ENCODE results near the gene TIMM13. TPM values are rescaled to one million over a fixed set of nuclear protein-coding genes. Genes with fewer than 3 reads are reported as not detected.
"Not testable (repeated sequence)": the region's sequence is repeated elsewhere in the genome, so short reads cannot be mapped to it uniquely, and the experiment has no call there.

The TIMM13 gene
- total RNA-seq, 1 donor from 2014 or later, result 20.9 TPM

GRCh38 chr19:2474232-2475017, 47.0 kb upstream of the TIMM13 start:
- H3K4me1 ChIP-seq, result peaks cover 38% of the 10 kb centered on the region
- peak overlapping the region; percentile 85 for H3K27ac ChIP-seq
- TF ChIP-seq POLR2AphosphoS5 (IDR thresholded peaks at IDR 0.05; ENCODE audit: insufficient read depth in 1 of 2, low read depth in 1 of 2), result peak in 1 of 2 donors; percentile 75
- no peak for TF ChIP-seq POLR2A (IDR thresholded peaks at IDR 0.05)
- TF ChIP-seq CTCF (IDR thresholded peaks at IDR 0.05), result peak; percentile 97
- intact Hi-C loops (cut with DNase I), result loop anchor here (1.0 to 2.0 kb wide), 2 partner anchors 105 to 136 kb away; no protein-coding TSS in a partner anchor
- H3K27me3 ChIP-seq, result no peaks in the 10 kb centered on the region
- DNase-seq (ENCODE audit: extremely low spot score in 2 of 2), result no peak
- H3K36me3 ChIP-seq, result no peaks in the 10 kb centered on the region
- H3K4me3 ChIP-seq, result peak overlapping the region; percentile 62 to 98
- H3K9me3 ChIP-seq, result no peaks in the 10 kb centered on the region

DNA sequence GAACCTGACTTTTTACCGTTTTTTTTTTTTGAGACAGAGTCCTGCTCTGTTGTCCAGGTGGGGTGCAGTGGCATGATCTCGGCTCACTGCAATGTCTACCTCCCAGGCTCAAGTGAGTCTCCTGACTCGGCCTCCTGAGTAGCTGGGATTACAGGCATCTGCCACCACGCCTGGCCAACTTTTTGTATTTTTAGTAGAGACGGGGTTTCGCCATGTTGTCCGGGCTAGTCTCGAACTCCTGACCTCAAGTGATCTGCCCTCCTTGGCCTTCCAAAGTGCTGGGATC, 42.5 kb upstream of the TIMM13 start:
- H3K4me1 ChIP-seq; H3K4me3 ChIP-seq; H3K27me3 ChIP-seq; H3K36me3 ChIP-seq; H3K9me3 ChIP-seq; DNase-seq (ENCODE audit: extremely low spot score in 2 of 2); intact Hi-C loops (cut with DNase I); H3K27ac ChIP-seq: not testable (repeated sequence)

DNA sequence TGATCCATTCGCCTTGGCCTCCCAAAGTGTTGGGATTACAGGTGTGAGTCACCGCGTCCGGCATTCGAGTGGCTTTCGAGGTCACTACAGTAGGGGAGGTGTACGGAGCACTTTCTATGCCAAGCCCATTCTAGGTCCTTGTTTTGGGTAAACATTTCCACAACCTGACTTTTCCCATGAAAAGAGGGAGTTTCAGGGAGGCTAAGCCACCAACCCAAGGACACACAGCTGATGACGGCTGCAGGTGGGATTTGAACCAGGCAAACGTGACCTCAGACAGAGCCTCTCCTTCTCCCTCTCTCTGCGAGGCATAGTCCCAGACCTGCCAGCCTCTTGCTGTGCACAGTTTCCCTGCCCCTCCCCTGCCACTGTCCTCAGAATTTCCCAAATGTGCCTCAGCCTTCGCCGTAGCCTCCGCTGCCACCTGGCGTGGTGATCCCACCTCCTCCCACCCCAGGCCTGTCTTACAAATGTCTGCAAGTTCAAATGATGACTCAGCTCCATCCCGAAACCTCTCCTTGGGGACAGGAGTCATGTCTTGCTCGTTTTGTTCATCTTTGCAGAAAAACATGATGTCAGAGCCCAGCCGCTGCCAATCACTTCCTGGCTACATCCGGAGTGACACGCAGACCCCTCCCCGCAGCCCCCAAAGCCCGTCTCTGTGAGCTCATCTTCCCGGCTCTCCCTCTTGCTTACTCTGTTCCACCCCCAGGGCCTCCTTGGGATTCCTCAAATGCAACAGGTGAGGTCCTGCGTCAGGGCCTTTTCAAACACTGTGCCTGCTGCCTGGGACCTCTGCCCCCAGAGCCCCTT, 41.9 kb upstream of the TIMM13 start:
- no peak for TF ChIP-seq POLR2A (IDR thresholded peaks at IDR 0.05)
- no peak for TF ChIP-seq CTCF (IDR thresholded peaks at IDR 0.05)
- no peak for TF ChIP-seq POLR2AphosphoS5 (IDR thresholded peaks at IDR 0.05; ENCODE audit: insufficient read depth in 1 of 2, low read depth in 1 of 2)

DNA sequence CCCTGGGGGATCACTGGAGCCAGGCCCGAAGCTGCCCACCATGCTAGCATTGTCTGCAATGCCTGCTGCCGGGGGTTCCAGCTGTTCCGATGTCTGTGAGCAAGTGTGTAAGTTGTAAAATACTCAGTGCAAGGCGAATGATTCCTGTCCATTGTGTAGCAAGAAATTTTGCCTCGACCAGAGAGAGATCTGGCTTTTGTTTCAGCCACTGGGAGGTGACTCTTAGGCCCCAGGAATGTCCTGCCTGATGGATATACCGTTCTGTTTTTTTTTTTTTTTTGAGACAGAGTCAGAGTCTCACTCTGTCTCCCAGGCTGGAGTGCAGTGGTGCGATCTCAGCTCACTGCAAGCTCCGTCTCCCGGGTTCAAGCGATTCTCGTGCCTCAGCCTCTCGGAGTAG, 41.2 kb upstream of the TIMM13 start:
- intact Hi-C loops (cut with DNase I), result no loop called here
- H3K9me3 ChIP-seq, result no peaks in the 10 kb centered on the region
- TF ChIP-seq POLR2AphosphoS5 (IDR thresholded peaks at IDR 0.05; ENCODE audit: insufficient read depth in 1 of 2, low read depth in 1 of 2) (no peak), CTCF (IDR thresholded peaks at IDR 0.05) (no peak), POLR2A (IDR thresholded peaks at IDR 0.05) (no peak)
- no peaks in the 10 kb centered on the region for H3K4me1 ChIP-seq
- H3K36me3 ChIP-seq, result no peaks in the 10 kb centered on the region
- DNase-seq (ENCODE audit: extremely low spot score in 2 of 2), result no peak
- no peak overlapping the region for H3K27ac ChIP-seq
- no peaks in the 10 kb centered on the region for H3K27me3 ChIP-seq
- H3K4me3 ChIP-seq, result no peak overlapping the region

More for the DNA sequence above, 41.9 kb upstream of the TIMM13 start:
- H3K27ac ChIP-seq, result no peak overlapping the region
- no peak overlapping the region for H3K4me3 ChIP-seq
- H3K27me3 ChIP-seq, result no peaks in the 10 kb centered on the region
- H3K9me3 ChIP-seq, result no peaks in the 10 kb centered on the region
- H3K36me3 ChIP-seq, result no peaks in the 10 kb centered on the region
- H3K4me1 ChIP-seq, result no peaks in the 10 kb centered on the region
- DNase-seq (ENCODE audit: extremely low spot score in 2 of 2), result no peak
- intact Hi-C loops (cut with DNase I), result no loop called here

- DNase-seq (ENCODE audit: extremely low spot score in 2 of 2), result no peak
- peaks cover 18% of the 10 kb centered on the region for H3K4me1 ChIP-seq
- H3K9me3 ChIP-seq, result no peaks in the 10 kb centered on the region
- intact Hi-C loops (cut with DNase I), result no loop called here
- H3K36me3 ChIP-seq, result no peaks in the 10 kb centered on the region
- H3K27ac ChIP-seq, result no peak overlapping the region
- H3K4me3 ChIP-seq, result no peak overlapping the region
- H3K27me3 ChIP-seq, result no peaks in the 10 kb centered on the region
- TF ChIP-seq POLR2A (IDR thresholded peaks at IDR 0.05) (no peak), CTCF (IDR thresholded peaks at IDR 0.05) (no peak), POLR2AphosphoS5 (IDR thresholded peaks at IDR 0.05; ENCODE audit: insufficient read depth in 1 of 2, low read depth in 1 of 2) (no peak)
Observed at GRCh38 chr19:2464389-2464788, 37.0 kb upstream of the TIMM13 start.

GRCh38 chr19:2463694-2464093, 36.3 kb upstream of the TIMM13 start:
- peaks cover 18% of the 10 kb centered on the region for H3K4me1 ChIP-seq
- H3K27ac ChIP-seq; H3K27me3 ChIP-seq; DNase-seq (ENCODE audit: extremely low spot score in 2 of 2); intact Hi-C loops (cut with DNase I); H3K36me3 ChIP-seq; H3K9me3 ChIP-seq; H3K4me3 ChIP-seq: not testable (repeated sequence)

Data from vagina (tissue), 2 donors.